Activated naive CD8-positive, alpha-beta T cell treated with anti-CD3 and anti-CD28 coated beads, Interleukin-2, amount 10 ng/mL, durations not matched to agents 7 days and 5 days (primary cell): ENCODE results near the gene FARS2. TPM values are rescaled to one million over a fixed set of nuclear protein-coding genes. Genes with fewer than 3 reads are reported as not detected.

ENCODE experiments used
- ATAC-seq: fragments of 150-1000 bp; cut with Tn5 transposase; one replicate; pipeline ENCODE4 v1.10.0; 2021; ENCODE audit warnings: low read depth, moderate library complexity
- POLR2A ChIA-PET: fragments of 350-600 bp; sonication (Branson Sonifier 250); formaldehyde crosslinking; loops from one replicate; lab custom pipeline; 2021; ENCODE audit warnings: antibody characterized with exemption; lab: Charles Lee
- DNase-seq: peaks from one replicate; pipeline ENCODE4 v3.0.0; 2021
- H3K27ac Mint-ChIP-seq: one replicate; pipeline ENCODE4 v1.8.0; 2022; ENCODE audit warnings: mild to moderate bottlenecking, mixed read lengths
- H3K27me3 Mint-ChIP-seq: one replicate; pipeline ENCODE4 v1.8.0; 2022; ENCODE audit warnings: mild to moderate bottlenecking, moderate library complexity, mixed read lengths
- H3K36me3 Mint-ChIP-seq: one replicate; pipeline ENCODE4 v1.8.0; 2021; ENCODE audit warnings: mild to moderate bottlenecking, mixed read lengths
- H3K4me1 Mint-ChIP-seq: one replicate; pipeline ENCODE4 v1.8.0; 2021; ENCODE audit warnings: mixed read lengths
- H3K4me3 Mint-ChIP-seq: one replicate; pipeline ENCODE4 v1.8.0; 2022; ENCODE audit warnings: mild to moderate bottlenecking, moderate library complexity, mixed read lengths
- H3K9me3 Mint-ChIP-seq: one replicate; pipeline ENCODE4 v1.8.0; 2021; ENCODE audit warnings: mixed read lengths
- total RNA-seq, 2 experiments: library from RNA; stranded (reverse); gene quantifications; one replicate each; pipeline ENCODE4 v1.2.3, GENCODE V29; 2021

FARS2 gene
- total RNA-seq, 2 experiments from 2014 or later, result 15.5 to 18.4 TPM

DNA sequence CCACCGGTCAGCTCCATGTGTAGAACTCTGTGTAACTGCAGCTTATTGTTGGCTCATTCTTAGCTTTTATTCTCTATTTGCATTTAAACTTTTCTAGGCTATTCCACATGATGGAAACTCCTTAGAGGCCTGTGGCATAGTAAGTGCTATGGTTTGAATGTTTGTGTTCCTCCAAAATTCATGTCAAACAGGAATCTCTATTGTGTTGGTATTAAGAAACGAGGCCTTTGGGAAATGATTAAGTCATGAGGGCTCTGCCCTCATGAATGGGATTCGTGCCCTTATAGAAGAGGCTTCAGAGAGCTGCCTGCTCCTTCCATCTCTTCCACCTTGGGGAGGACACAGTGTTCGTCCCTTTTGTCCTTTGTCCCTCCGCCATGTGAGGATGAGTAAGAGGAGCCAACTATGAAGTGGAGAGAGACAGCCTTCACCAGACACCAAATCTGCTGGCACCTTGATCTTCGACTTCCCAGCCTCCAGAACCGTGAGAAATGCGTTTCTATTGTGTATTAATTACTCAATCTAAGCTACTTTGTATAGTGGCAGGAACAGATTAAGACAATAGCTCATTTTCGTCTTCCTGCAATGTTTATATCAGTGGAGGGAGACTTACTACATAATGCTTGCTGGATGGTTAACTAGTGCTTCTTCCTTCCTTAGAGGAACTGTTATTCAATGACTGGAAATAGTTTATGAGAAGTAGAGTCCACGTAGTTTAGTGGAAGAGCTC lies 361.1 kb downstream of the FARS2 start:
- H3K9me3 Mint-ChIP-seq, result peaks cover 1% of the 10 kb centered on the region
- H3K27me3 Mint-ChIP-seq, result no peaks in the 10 kb centered on the region
- no peak overlapping the region for H3K4me3 Mint-ChIP-seq
- H3K27ac Mint-ChIP-seq, result no peak overlapping the region
- peaks cover 27% of the 10 kb centered on the region for H3K36me3 Mint-ChIP-seq
- no peak for DNase-seq
- ATAC-seq, result no peak
- peaks cover 37% of the 10 kb centered on the region for H3K4me1 Mint-ChIP-seq
- POLR2A ChIA-PET, result no interaction called here

DNA sequence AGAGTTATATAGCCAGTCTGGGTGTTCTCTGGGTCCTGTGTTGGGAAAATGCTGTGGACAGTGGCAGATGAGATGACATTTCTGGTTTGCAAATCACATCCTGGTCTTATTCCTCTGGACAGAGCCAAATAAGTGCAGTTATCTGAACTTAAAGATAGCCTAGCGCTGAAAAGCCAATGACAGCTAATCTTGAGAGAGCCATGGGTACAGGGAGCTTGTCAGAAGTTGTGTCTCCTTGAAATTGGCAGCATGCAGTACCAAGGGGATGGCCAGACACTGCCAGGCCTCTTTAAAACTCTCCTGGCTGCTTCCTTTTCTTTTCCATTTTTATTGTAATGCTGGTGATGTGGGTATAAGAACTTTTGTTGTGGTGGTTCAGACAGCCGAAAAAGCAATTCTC lies 362.5 kb downstream of the FARS2 start:
- Mint-ChIP-seq H3K9me3 (peaks cover 2% of the 10 kb centered on the region), H3K27me3 (no peaks in the 10 kb centered on the region), H3K27ac (no peak overlapping the region), H3K4me1 (peaks cover 46% of the 10 kb centered on the region), H3K4me3 (no peak overlapping the region), H3K36me3 (peaks cover 28% of the 10 kb centered on the region)
- ATAC-seq (no peak), DNase-seq (no peak)
- POLR2A ChIA-PET, result no interaction called here

- no peak for ATAC-seq
- Mint-ChIP-seq H3K27ac (no peak overlapping the region), H3K4me3 (no peak overlapping the region), H3K36me3 (peaks cover 28% of the 10 kb centered on the region), H3K9me3 (peaks cover 1% of the 10 kb centered on the region), H3K27me3 (no peaks in the 10 kb centered on the region), H3K4me1 (peaks cover 43% of the 10 kb centered on the region)
- DNase-seq, result no peak
- POLR2A ChIA-PET, result no interaction called here
These were observed 362.9 kb downstream of the FARS2 start for GRCh38 chr6:5624256-5624655.

DNA sequence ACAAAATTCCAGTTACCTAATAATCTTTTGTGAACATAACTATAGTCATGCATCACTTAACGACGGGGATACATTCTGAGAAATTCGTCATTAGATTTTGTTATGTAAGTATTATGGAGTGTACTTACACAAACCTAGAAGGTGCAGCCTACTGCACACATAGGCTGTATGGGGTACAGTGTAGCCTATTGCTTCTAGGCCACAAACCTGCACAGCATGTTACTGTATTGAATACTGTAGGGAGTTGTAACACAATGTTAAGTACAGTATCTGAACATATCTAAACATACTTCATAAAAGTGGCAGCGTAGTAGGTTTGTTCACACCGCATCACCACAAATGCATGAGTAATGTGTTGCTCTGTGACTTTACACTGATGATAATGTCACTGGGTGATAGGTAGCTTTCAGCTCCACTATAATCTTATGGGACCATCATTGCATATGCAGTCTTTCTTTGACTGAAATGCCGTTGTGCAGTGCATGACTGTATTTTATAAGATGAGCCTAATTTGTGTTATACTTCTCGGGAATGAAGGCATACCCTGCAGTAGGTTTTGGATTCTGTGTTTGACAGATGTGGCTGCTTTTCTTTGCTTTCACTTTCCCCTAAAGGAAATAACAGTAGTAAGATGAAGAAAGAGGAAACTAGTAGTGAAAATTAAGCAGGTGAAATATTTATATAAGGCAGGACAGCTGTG lies 365.6 kb downstream of the FARS2 start:
- Mint-ChIP-seq H3K4me3 (peak overlapping the region; percentile 80), H3K27ac (peak overlapping the region; percentile 95), H3K36me3 (peaks cover 25% of the 10 kb centered on the region), H3K4me1 (peaks cover 36% of the 10 kb centered on the region), H3K27me3 (no peaks in the 10 kb centered on the region), H3K9me3 (peaks cover 1% of the 10 kb centered on the region)
- no peak for DNase-seq
- POLR2A ChIA-PET, result interaction anchor here (1.0 to 1.5 kb wide), 2 partner anchors 41 to 80 kb away, joined by 3 to 5 read pairs; no protein-coding TSS in a partner anchor
- ATAC-seq, result peak; percentile 79

DNA sequence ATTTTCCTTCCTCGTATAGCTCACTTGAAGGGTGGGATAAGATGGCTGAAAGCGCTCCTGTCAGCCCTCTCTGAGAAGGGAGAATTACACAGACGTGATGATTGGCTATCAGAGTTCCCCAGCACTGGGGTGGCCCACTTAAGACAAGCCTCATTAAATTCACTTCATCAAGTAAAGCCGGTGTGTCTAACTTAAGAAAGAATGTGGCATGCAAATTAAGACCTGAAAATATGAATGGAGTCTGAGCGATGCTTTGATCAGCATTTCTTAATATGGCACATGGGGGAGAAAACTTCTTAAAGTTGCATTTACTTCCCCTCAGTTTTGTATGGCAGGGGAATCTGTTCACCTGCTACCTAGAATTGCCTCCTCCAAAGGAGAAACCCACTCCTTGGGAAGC lies 369.3 kb downstream of the FARS2 start:
- Mint-ChIP-seq H3K36me3 (peaks cover 18% of the 10 kb centered on the region), H3K4me1 (peaks cover 33% of the 10 kb centered on the region), H3K4me3 (no peak overlapping the region), H3K9me3 (peaks cover 5% of the 10 kb centered on the region), H3K27ac (no peak overlapping the region), H3K27me3 (no peaks in the 10 kb centered on the region)
- ATAC-seq, result no peak
- POLR2A ChIA-PET, result no interaction called here
- DNase-seq, result no peak

DNA sequence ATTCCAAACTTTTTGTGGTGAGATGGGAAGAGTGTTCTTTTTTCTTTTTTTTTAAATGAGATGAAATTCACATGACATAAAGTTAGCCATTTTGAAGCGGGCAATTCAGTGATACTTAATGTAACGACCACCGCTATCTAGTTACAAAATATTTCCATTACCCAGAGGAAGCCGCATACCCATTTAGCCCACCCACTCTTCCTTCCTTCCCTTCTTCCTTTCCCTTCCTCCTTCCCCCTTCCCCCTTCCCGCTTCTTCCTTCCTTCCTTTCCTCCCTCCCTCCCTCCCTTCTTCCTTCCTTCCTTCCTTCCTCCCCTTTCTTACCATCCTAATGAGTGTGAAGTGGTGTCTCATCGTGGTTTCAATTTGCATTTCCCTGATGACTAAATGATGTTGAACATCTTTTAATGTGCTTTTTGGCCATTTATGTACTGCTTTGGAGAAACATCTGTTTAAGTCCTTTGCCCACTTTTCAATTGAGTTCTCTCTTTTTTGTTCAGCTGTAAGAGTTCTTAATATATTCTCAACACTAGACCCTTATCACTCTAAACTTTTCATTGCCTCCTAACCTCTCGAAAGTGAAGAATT lies 371.1 kb downstream of the FARS2 start:
- H3K4me3 Mint-ChIP-seq, result no peak overlapping the region
- H3K27ac Mint-ChIP-seq, result no peak overlapping the region
- peaks cover 19% of the 10 kb centered on the region for H3K4me1 Mint-ChIP-seq
- ATAC-seq, result no peak
- H3K36me3 Mint-ChIP-seq, result peaks cover 17% of the 10 kb centered on the region
- H3K9me3 Mint-ChIP-seq, result peaks cover 5% of the 10 kb centered on the region
- H3K27me3 Mint-ChIP-seq, result no peaks in the 10 kb centered on the region
- DNase-seq, result no peak
- POLR2A ChIA-PET, result no interaction called here

GRCh38 chr6:5634525-5634924 lies 373.2 kb downstream of the FARS2 start:
- no peaks in the 10 kb centered on the region for H3K27me3 Mint-ChIP-seq
- ATAC-seq, result no peak

DNA sequence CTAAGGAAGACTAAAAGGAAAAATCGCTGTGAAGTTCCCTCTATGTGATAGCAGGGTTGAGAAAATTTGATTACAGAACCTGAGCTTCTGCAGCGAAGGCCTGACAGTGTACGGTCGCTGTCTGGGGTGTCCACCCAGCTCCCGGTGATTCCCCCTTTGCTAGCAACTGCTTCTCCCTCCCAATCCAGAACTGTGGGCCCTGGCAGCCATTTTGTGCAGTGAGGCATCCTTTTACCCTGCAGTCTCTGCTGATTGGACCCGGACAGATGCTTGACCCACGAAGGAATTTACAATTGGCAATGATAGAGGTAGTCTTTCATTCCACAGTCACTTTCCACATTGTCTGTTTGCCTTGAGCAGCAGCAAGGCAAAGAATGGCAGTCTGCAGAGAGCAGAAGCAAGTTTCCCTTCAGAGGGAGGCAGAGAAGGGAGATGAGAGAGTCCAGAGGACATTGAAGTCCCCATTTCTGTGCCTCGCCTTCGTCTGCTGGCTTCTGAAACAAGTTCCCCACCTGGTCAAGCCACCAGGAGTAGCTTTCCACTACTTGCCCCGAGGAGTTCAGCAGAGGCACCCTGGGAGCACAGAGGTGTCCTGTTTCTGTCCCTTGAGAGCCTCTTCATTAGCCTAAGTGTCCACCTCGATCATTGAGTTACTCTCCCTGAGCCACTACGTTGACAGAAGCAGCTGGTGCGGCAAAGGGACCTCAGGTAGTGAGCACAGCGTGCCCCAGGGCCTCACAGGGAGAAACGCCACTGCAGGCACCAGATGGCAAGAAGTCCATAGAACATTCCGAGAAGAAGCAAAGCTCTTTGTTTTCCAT lies 375.1 kb downstream of the FARS2 start:
- Mint-ChIP-seq H3K9me3 (peaks cover 13% of the 10 kb centered on the region), H3K4me1 (peaks cover 7% of the 10 kb centered on the region), H3K4me3 (no peak overlapping the region), H3K27me3 (no peaks in the 10 kb centered on the region), H3K36me3 (peaks cover 19% of the 10 kb centered on the region), H3K27ac (no peak overlapping the region)
- POLR2A ChIA-PET, result no interaction called here
- DNase-seq (no peak), ATAC-seq (no peak)

More at GRCh38 chr6:5634525-5634924, 373.2 kb downstream of the FARS2 start:
- H3K4me1 Mint-ChIP-seq, result peaks cover 7% of the 10 kb centered on the region
- no peak for DNase-seq
- H3K9me3 Mint-ChIP-seq, result peaks cover 4% of the 10 kb centered on the region
- no peak overlapping the region for H3K27ac Mint-ChIP-seq
- no peak overlapping the region for H3K4me3 Mint-ChIP-seq
- POLR2A ChIA-PET, result no interaction called here
- peaks cover 15% of the 10 kb centered on the region for H3K36me3 Mint-ChIP-seq

GRCh38 chr6:5637714-5638113 lies 376.4 kb downstream of the FARS2 start:
- ATAC-seq (no peak), DNase-seq (no peak)
- Mint-ChIP-seq H3K27me3 (no peaks in the 10 kb centered on the region), H3K27ac (no peak overlapping the region), H3K9me3 (peaks cover 13% of the 10 kb centered on the region), H3K36me3 (peaks cover 17% of the 10 kb centered on the region), H3K4me1 (peaks cover 2% of the 10 kb centered on the region), H3K4me3 (no peak overlapping the region)
- POLR2A ChIA-PET, result no interaction called here

GRCh38 chr6:5638666-5639065 lies 377.4 kb downstream of the FARS2 start:
- POLR2A ChIA-PET, result no interaction called here
- no peak overlapping the region for H3K27ac Mint-ChIP-seq
- no peak overlapping the region for H3K4me3 Mint-ChIP-seq
- no peaks in the 10 kb centered on the region for H3K4me1 Mint-ChIP-seq
- no peaks in the 10 kb centered on the region for H3K27me3 Mint-ChIP-seq
- DNase-seq (no peak), ATAC-seq (no peak)
- H3K9me3 Mint-ChIP-seq, result peaks cover 13% of the 10 kb centered on the region
- H3K36me3 Mint-ChIP-seq, result peaks cover 15% of the 10 kb centered on the region

DNA sequence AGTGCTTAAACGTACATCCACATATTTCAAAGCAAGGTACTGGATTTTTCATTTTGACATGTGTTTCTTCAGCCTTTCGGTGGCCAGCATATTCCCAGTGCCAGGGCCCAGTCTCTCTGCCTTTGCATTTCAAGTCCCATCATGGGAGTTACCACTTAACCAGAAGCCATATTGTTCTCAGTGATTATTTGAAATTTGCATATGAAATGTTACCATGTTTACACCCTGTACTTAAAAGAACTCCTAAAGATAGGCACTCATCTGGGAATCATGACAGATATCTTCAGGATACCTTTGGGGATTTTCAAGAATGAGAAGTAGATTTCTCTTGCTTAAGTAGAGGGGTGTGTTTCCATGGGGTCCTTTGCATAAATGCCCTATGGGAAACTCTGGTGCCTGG lies 377.9 kb downstream of the FARS2 start:
- no peak for DNase-seq
- no peaks in the 10 kb centered on the region for H3K27me3 Mint-ChIP-seq
- peaks cover 13% of the 10 kb centered on the region for H3K9me3 Mint-ChIP-seq
- ATAC-seq, result no peak
- H3K27ac Mint-ChIP-seq, result no peak overlapping the region
- H3K36me3 Mint-ChIP-seq, result peaks cover 15% of the 10 kb centered on the region
- no peaks in the 10 kb centered on the region for H3K4me1 Mint-ChIP-seq
- POLR2A ChIA-PET, result no interaction called here
- no peak overlapping the region for H3K4me3 Mint-ChIP-seq

- Mint-ChIP-seq H3K27me3 (no peaks in the 10 kb centered on the region), H3K9me3 (peaks cover 13% of the 10 kb centered on the region), H3K27ac (no peak overlapping the region), H3K4me1 (no peaks in the 10 kb centered on the region), H3K4me3 (no peak overlapping the region), H3K36me3 (peaks cover 15% of the 10 kb centered on the region)
- POLR2A ChIA-PET, result no interaction called here
- DNase-seq (no peak), ATAC-seq (no peak)
These were observed 379.3 kb downstream of the FARS2 start for GRCh38 chr6:5640614-5641013.

DNA sequence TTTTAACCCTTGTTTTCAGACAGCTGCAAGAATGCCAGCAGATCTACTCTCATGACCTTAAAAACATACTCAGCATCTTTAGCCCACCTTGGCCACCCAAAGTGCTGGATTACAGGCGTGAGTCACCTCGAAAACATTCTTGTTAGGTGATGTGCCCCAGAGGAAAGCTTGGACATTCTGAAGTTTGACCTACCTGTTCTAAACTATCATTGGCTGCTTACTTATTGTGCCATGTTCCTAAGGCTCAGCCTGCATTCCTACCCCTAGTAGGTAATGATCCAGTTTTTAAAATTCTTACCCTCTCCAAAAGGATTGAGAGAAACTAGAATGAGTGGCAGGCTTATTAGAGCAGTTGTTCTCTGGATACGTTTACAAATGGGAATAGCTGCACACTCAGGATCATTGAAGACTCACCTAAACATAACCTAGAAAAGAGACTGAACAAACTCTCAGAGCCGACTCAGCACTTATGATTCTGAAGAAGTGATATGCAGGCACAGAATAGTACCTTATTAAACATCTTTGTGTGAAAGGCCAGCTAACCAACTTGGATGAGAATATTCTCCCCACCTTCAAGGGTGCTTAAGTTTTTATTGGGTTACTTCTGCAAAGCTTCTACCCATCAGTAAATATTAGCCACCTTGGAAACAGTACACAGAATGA lies 383.3 kb downstream of the FARS2 start:
- no peaks in the 10 kb centered on the region for H3K27me3 Mint-ChIP-seq
- peaks cover 15% of the 10 kb centered on the region for H3K9me3 Mint-ChIP-seq
- ATAC-seq (no peak), DNase-seq (no peak)
- POLR2A ChIA-PET, result no interaction called here
- H3K36me3 Mint-ChIP-seq, result peaks cover 13% of the 10 kb centered on the region
- no peak overlapping the region for H3K4me3 Mint-ChIP-seq
- no peak overlapping the region for H3K27ac Mint-ChIP-seq
- no peaks in the 10 kb centered on the region for H3K4me1 Mint-ChIP-seq
